Progenitor cell of endocrine pancreas (in vitro differentiated cells): Measurements from ENCODE around the gene IFT122. TPM values are rescaled to one million over a fixed set of nuclear protein-coding genes. Genes with fewer than 3 reads are reported as not detected.

ENCODE experiments used
- DNase-seq: peaks from one replicate; pipeline ENCODE4 v3.0.0; 2021; ENCODE audit warnings: low spot score; ENCODE audit not compliant: unreplicated experiment
- H3K27ac Mint-ChIP-seq: 2 replicates; pipeline ENCODE4 v1.8.0; 2021; ENCODE audit warnings: mild to moderate bottlenecking, moderate library complexity, mixed read lengths
- H3K27me3 Mint-ChIP-seq: 2 replicates; pipeline ENCODE4 v1.8.0; 2021; ENCODE audit warnings: mixed read lengths
- H3K36me3 Mint-ChIP-seq: 2 replicates; pipeline ENCODE4 v1.8.0; 2022; ENCODE audit warnings: mixed read lengths; ENCODE audit not compliant: insufficient read depth
- H3K4me1 Mint-ChIP-seq: 2 replicates; pipeline ENCODE4 v1.8.0; 2021; ENCODE audit warnings: low read depth, mixed read lengths
- H3K4me3 Mint-ChIP-seq: 2 replicates; pipeline ENCODE4 v1.8.0; 2021; ENCODE audit warnings: low read depth, mild to moderate bottlenecking, moderate library complexity, mixed read lengths
- H3K9me3 Mint-ChIP-seq: 2 replicates; pipeline ENCODE4 v1.8.0; 2021; ENCODE audit warnings: low read depth, mixed read lengths
- total RNA-seq: library from RNA; stranded (reverse); gene quantifications from 2 replicates; pipeline ENCODE4 v1.2.1, GENCODE V29; 2021
- TF ChIP-seq, protein P1 (sequence below): fragments of 200-600 bp; sonication (generic); IDR thresholded peaks from one replicate; pipeline ENCODE4 v1.5.0; 2021; ENCODE audit warnings: antibody characterized with exemption, mild to moderate bottlenecking; ENCODE audit not compliant: unreplicated experiment

The IFT122 gene
- total RNA-seq, 1 donor from 2014 or later = 75.6 TPM

DNA sequence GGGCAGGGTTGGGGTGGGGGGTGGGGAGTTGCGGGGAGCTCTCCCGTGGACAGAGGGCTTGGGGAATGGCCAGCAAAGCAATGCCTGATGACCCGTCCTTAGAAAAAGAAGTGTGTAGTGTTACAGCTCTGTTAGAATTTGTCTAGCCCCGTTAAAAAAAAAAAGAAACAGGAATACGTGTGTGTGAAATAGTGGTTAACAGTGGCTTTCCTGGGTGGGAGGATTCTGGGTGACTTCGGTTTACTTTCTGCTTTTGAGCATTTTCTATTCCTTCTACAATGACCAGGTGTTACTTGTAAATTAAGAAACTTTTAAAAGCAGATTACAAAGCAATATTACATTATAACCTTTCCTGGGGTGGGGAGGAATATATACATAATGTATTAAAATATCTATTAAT, 127.9 kb downstream of the IFT122 start:
- no peaks in the 10 kb centered on the region for H3K36me3 Mint-ChIP-seq

DNA sequence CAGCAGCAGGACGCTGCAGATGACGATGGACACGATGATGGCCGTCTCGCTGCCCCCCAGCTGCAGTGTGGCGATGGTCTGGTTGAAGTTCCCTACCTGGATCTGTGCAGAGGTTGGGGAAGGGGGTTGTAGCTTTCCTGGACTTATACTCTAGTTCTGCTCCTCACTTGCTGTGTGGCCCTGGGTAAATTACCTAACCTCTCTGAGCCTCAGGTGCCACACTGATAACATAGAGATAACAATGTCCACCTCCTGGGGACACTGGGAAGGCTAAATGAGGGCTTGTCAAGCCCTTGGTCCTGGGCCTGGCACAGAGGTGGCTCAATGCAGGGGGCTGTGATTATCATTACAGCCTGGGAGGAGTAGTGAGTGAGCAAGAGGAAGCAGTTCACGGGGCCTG, 129.8 kb downstream of the IFT122 start:
- H3K27me3 Mint-ChIP-seq = no peaks in the 10 kb centered on the region
- no peaks in the 10 kb centered on the region for H3K9me3 Mint-ChIP-seq
- no peak for DNase-seq
- no peaks in the 10 kb centered on the region for H3K36me3 Mint-ChIP-seq
- TF ChIP-seq, protein P1, sequence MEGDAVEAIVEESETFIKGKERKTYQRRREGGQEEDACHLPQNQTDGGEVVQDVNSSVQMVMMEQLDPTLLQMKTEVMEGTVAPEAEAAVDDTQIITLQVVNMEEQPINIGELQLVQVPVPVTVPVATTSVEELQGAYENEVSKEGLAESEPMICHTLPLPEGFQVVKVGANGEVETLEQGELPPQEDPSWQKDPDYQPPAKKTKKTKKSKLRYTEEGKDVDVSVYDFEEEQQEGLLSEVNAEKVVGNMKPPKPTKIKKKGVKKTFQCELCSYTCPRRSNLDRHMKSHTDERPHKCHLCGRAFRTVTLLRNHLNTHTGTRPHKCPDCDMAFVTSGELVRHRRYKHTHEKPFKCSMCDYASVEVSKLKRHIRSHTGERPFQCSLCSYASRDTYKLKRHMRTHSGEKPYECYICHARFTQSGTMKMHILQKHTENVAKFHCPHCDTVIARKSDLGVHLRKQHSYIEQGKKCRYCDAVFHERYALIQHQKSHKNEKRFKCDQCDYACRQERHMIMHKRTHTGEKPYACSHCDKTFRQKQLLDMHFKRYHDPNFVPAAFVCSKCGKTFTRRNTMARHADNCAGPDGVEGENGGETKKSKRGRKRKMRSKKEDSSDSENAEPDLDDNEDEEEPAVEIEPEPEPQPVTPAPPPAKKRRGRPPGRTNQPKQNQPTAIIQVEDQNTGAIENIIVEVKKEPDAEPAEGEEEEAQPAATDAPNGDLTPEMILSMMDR = no peak
- H3K4me3 Mint-ChIP-seq = no peak overlapping the region
- no peak overlapping the region for H3K27ac Mint-ChIP-seq
- no peaks in the 10 kb centered on the region for H3K4me1 Mint-ChIP-seq

More for the DNA sequence above, 127.9 kb downstream of the IFT122 start:
- H3K27me3 Mint-ChIP-seq = no peaks in the 10 kb centered on the region
- H3K4me1 Mint-ChIP-seq = no peaks in the 10 kb centered on the region
- TF ChIP-seq, protein P1 = no peak
- no peaks in the 10 kb centered on the region for H3K9me3 Mint-ChIP-seq
- no peak overlapping the region for H3K4me3 Mint-ChIP-seq
- no peak for DNase-seq
- H3K27ac Mint-ChIP-seq = no peak overlapping the region

Other genes starting within 250 kb of the IFT122 start
- gene COPG1, start 190.6 kb upstream of the IFT122 start, total RNA-seq = 141 and 145 TPM in 2 replicates
- 35.3 TPM in 2 replicates for gene HMCES, start 161.4 kb upstream of the IFT122 start, total RNA-seq
- 6.6 and 6.8 TPM in 2 replicates for gene EFCAB12, start 11.6 kb upstream of the IFT122 start, total RNA-seq
- gene MBD4, start 276 bp upstream of the IFT122 start, total RNA-seq = 32.5 and 37.1 TPM in 2 replicates
- 0.10 TPM in 1 of 2 replicates, not detected in the other for gene RHO, start 88.4 kb downstream of the IFT122 start, total RNA-seq
- not detected in 2 replicates for gene H1-8, start 103.0 kb downstream of the IFT122 start, total RNA-seq
- gene PLXND1, start 166.5 kb downstream of the IFT122 start, total RNA-seq = 17.6 and 18.0 TPM in 2 replicates